NCI-H82 treated with DMSO at 0.1 percent for 48 hours (cell line): ENCODE results near the gene MAP3K9.
"Not testable (repeated sequence)": the region's sequence is repeated elsewhere in the genome, so short reads cannot be mapped to it uniquely, and the experiment has no call there.

Experiments
- DNase-seq: peaks from one replicate; lab custom pipeline; 2025; ENCODE audit not compliant: unreplicated experiment; lab: John Stamatoyannopoulos, UW

The MAP3K9 gene

GRCh38 chr14:70809225-70810219 lies at the start of gene MAP3K9:
TSS of gene MAP3K9 (minus strand) at chr14:70809513. CDS start at chr14:70809171, 342 bp downstream.
- DNase-seq = peak; percentile 92

GRCh38 chr14:70858641-70859040 lies 49.3 kb upstream of the MAP3K9 start:
- no peak for DNase-seq

- no peak for DNase-seq
Measured at GRCh38 chr14:70857496-70857890, 48.2 kb upstream of the MAP3K9 start.

- DNase-seq = no peak
Measured at GRCh38 chr14:70856851-70857495, 47.7 kb upstream of the MAP3K9 start.

- no peak for DNase-seq
Measured at GRCh38 chr14:70855486-70855885, 46.2 kb upstream of the MAP3K9 start.

- DNase-seq = not testable (repeated sequence)
Measured at GRCh38 chr14:70853658-70854057, 44.3 kb upstream of the MAP3K9 start.

- DNase-seq = no peak
Measured at GRCh38 chr14:70847406-70848090, 38.2 kb upstream of the MAP3K9 start.

GRCh38 chr14:70845601-70846000 lies 36.3 kb upstream of the MAP3K9 start:
- DNase-seq = no peak

GRCh38 chr14:70842851-70843462 lies 33.6 kb upstream of the MAP3K9 start:
- no peak for DNase-seq

- no peak for DNase-seq
Measured at GRCh38 chr14:70838076-70838475, 28.8 kb upstream of the MAP3K9 start.

- no peak for DNase-seq
Measured at GRCh38 chr14:70836946-70837345, 27.6 kb upstream of the MAP3K9 start.

- DNase-seq = no peak
Measured at GRCh38 chr14:70833884-70834283, 24.6 kb upstream of the MAP3K9 start.

- DNase-seq = no peak
Measured at GRCh38 chr14:70832561-70833305, 23.4 kb upstream of the MAP3K9 start.

GRCh38 chr14:70830998-70831781 lies 21.9 kb upstream of the MAP3K9 start:
- no peak for DNase-seq

GRCh38 chr14:70828188-70828587 lies 18.9 kb upstream of the MAP3K9 start:
- no peak for DNase-seq

- no peak for DNase-seq
Measured at GRCh38 chr14:70827752-70828151, 18.4 kb upstream of the MAP3K9 start.

GRCh38 chr14:70827347-70827746 lies 18.0 kb upstream of the MAP3K9 start:
- DNase-seq = no peak

- DNase-seq = no peak
Measured at GRCh38 chr14:70823281-70823680, 14.0 kb upstream of the MAP3K9 start.

GRCh38 chr14:70822530-70823185 lies 13.3 kb upstream of the MAP3K9 start:
- DNase-seq = no peak
